ENCODE measurements around the gene KCNJ6. TPM values are rescaled to one million over a fixed set of nuclear protein-coding genes. Genes with fewer than 3 reads are reported as not detected.
"Not testable (repeated sequence)": the region's sequence is repeated elsewhere in the genome, so short reads cannot be mapped to it uniquely, and the experiment has no call there.

KCNJ6 gene
- total RNA-seq, 1 experiment from 2014 or later, result 0.07 TPM

GRCh38 chr21:37784591-37785318 is 131.5 kb downstream of the KCNJ6 start:
- DNase-seq (ENCODE audit: extremely low read depth, low read depth), result no peak

DNA sequence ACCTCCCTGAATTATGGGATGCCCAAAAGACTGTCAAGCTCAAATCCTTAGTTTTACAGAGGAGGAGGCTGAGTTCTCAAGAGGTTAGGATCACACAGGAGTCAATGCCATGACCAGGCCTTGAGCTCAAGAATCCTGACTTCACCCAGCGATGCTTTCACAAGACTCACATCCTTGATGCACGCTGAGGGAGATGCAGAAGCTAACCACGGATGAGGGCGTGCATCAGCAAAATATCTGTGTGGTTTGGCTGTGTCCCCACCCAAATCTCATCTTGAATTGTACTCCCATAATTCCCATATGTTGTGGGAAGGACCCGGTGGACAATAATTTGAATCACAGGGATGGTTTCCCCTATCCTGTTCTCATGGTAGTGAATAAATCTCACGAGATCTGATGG is 133.2 kb downstream of the KCNJ6 start:
- DNase-seq (ENCODE audit: extremely low read depth, low read depth), result no peak

GRCh38 chr21:37780991-37781983 is 135.0 kb downstream of the KCNJ6 start:
- DNase-seq (ENCODE audit: extremely low read depth, low read depth), result no peak

- DNase-seq (ENCODE audit: extremely low read depth, low read depth), result no peak
Observed at GRCh38 chr21:37771181-37771580, 145.1 kb downstream of the KCNJ6 start.

- DNase-seq (ENCODE audit: extremely low read depth, low read depth), result no peak
Observed at GRCh38 chr21:37770461-37770860, 145.8 kb downstream of the KCNJ6 start.

DNA sequence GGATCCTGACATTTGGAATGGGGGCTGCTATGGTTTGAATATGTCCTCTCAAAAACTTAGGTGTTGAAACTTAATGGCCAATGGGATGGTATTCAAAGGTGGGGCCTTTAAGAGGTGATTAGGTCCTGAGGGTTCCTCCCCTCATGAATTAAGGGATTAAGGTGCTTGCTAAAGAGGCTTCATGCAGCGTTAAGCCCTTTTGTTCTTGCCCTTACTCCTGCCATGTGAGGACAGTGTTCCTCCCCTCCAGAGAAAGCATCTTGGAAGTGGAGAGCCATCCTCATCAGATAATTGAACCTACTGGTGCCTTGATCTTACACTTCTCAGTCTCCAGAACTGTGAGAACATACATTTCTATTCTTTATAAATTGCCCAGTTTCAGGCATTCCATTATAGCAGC is 146.6 kb downstream of the KCNJ6 start:
- no peak for DNase-seq (ENCODE audit: extremely low read depth, low read depth)

- DNase-seq (ENCODE audit: extremely low read depth, low read depth), result no peak
Observed at GRCh38 chr21:37767984-37768383, 148.3 kb downstream of the KCNJ6 start.

GRCh38 chr21:37766129-37766528 is 150.1 kb downstream of the KCNJ6 start:
- no peak for DNase-seq (ENCODE audit: extremely low read depth, low read depth)

GRCh38 chr21:37765221-37765900 is 150.9 kb downstream of the KCNJ6 start:
- no peak for DNase-seq (ENCODE audit: extremely low read depth, low read depth)

DNA sequence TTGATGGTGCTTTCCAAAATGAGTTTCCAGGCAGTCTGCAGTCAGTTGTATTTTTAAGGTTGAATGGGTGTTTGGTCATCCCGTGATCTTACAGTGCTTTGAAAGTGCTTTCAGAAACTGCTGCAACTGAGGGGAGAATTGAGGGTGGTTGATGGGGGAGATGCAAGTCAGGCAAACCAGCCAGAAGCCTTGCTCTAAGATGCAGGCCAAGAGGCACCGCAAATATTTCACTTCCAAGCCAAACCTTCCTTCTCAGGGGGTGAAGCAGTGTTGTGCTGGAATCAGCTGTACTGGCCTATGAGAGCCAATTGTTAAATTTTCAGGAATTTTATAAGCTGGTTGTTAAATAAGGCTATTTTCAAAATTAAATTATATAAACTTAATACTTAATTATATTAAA is 151.6 kb downstream of the KCNJ6 start:
- DNase-seq (ENCODE audit: extremely low read depth, low read depth), result no peak

GRCh38 chr21:37763298-37763697 is 153.0 kb downstream of the KCNJ6 start:
- no peak for DNase-seq (ENCODE audit: extremely low read depth, low read depth)

DNA sequence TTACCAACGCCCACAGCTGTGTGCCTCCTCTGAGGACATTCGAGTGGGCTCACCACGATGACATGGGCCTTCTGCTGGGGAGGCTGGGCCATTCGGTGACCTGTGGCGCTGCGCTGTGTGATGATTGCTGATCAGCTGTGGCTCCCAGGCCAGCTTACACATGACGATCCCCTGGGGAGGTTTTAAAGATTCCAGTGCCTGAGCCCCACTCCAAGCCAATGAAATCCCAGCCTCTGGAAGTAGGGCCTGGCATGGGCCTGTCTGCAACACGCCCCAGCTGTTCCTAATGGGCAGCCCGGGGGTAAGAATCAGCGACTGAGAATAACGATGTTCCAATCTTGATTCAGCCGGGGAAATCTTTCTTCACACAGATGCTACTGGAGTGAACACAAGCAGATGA is 153.7 kb downstream of the KCNJ6 start:
- DNase-seq (ENCODE audit: extremely low read depth, low read depth), result no peak

DNA sequence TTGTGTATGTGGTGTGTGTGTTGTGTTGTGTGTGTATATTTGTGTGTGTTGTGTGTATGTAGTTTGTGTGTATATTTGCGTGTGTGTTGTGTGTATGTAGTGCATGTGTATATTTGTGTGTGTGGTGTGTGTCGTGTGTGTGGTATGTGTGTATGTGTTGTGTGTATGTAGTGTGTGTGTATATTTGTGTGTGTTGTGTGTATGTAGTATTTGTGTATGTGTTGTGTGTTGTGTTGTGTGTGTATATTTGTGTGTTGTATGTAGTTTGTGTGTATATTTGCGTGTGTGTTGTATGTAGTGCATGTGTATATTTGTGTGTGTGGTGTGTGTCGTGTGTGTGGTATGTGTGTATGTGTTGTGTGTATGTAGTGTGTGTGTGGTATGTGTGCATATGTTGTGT is 154.9 kb downstream of the KCNJ6 start:
- DNase-seq (ENCODE audit: extremely low read depth, low read depth), result not testable (repeated sequence)

DNA sequence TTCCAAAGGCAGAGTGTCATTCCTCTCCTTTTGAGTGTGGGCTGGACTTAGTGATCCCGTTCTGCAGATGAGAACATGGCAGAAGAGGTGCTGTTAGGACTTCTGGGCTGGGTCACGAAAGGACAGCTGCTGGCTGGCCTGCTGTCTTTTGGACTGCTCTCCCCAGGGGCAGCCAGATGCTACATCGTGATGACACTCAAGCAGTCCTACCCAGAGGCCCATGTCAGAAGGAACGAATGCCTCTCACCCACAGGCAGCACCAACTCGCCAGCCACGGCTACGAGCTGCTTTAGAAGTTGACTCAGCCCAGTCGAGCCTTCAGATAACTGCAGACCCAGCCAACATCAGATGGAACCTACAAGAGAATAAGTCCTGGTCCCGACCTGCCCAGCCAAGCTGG is 156.5 kb downstream of the KCNJ6 start:
- no peak for DNase-seq (ENCODE audit: extremely low read depth, low read depth)

DNA sequence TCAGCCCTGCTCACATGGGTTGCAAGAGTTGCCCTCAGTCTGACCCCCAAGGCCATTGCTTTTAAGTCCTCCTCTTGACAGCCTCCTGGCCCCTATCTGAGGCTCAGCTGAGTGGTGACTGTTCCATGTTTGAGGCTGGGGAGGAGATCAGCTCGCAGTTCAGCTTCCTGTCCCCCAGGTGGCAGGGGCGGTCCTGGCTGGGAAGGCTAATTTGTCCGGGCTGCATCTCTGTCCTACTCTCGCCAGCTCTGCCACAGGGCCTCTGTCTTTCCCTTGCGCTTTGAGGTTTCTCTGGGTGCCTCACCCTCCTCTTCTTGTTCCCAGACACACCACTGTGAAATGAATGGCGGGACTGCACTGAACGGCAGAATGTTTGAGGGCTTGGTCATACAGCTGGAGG is 157.3 kb downstream of the KCNJ6 start:
- no peak for DNase-seq (ENCODE audit: extremely low read depth, low read depth)

DNA sequence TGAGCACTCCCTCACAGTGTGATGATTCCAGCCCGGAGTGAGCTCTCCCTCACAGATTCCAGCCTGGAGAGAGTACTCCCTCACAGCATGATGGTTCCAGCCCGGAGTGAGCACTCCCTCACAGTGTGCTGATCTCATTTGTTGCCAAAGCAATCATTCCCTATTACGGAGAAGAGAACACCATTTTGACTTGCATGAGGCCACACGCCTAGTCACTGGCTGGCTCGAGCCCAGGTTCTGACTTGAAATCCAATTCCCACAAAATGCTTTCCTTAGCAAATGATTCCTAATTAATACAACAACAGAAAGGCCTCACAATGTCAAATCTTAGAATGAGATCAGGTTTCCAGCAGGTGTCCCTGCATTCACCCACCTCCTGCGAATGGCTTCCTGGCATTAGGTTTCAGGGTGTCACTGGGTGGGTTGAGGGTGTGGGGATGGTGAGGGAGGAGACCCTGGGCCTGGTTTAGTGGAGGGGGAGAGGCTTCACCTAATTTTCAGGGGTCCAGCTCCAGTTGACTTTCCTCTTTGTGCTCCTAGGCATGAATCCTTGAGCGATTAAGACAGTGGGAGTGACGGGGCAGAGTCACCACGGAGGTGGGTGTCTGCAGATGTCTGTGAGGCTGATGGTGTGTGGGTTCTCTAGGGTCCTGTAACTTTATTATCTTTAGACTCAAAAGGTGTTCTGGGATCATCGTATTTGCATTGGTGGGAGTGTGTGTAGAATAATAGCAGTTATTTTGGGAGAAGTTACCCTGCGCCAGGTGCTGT is 158.5 kb downstream of the KCNJ6 start:
- no peak for DNase-seq (ENCODE audit: extremely low read depth, low read depth)

DNA sequence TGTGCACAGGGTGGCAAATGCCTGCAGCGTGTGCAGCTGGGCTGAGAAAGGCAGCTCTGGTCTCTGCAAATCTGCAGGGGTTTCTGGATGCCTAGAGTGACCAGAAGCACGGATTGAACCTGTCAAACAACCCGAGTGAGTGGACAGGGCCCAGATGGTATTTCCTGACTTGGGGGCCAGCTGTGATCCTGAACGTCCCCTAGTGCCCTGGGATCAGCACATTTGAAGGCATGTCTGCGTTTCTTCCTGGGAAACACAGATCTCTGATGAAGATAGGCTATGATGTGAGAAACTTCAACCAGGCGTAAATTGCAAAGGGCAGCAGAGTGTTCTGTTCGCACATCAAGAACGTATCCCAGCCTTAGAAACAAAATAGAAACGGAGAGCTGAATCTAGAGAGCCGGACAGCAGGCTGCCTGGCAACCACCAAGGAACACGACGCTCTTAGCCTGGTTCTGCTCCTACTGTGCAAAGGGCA is 163.1 kb downstream of the KCNJ6 start:
- DNase-seq (ENCODE audit: extremely low read depth, low read depth), result no peak

DNA sequence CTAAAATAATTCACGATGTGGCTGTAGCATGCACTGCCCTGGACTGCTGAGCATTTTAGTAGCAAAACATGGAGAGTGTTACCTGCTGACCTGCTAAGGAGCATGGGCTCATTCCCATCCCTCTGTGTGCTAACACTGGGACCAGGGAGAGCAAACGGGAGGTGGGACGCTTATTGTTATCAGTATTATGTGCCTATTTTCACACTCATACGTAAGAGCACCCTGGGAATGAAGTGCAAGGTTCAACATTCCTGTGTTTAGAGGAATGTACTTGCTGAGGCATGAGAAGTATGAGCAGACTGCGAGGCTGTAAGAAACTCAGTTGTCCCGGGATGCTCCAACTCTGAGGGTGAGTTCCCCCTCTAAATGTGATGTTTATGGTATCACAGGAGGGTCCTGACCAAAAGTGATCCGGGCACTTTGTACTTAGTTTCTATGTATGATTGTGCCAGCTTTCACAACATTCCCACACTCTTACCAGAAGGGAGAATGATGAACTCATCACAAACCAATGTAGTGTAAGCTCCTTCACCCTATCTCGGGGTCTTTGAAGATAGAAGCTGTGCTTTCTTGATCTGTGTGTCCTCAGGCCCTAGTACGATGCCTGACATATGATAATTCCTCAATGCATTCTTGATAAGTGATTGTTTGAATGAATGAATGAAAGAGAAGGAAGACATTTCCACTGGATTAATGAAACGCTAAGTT is 164.8 kb downstream of the KCNJ6 start:
- no peak for DNase-seq (ENCODE audit: extremely low read depth, low read depth)

DNA sequence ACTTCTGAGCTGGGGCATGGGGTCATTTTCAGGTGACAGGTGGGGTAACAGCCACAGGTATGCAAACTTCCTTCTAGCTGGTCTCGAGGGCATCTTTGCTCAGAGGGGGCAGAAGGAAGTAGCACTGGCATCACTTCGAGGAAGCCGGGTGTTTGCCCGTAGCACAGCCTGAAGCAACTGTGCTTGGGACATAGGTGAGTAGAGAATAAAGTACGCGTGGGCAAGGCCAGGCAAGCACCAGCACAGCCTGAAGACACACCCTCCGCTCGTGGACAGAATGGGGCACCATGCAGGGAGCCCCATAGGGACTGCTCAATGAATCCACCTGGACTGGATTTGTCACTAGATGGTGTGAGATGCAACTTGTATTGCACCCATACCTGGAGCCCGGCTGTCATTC is 167.1 kb downstream of the KCNJ6 start:
- no peak for DNase-seq (ENCODE audit: extremely low read depth, low read depth)

DNA sequence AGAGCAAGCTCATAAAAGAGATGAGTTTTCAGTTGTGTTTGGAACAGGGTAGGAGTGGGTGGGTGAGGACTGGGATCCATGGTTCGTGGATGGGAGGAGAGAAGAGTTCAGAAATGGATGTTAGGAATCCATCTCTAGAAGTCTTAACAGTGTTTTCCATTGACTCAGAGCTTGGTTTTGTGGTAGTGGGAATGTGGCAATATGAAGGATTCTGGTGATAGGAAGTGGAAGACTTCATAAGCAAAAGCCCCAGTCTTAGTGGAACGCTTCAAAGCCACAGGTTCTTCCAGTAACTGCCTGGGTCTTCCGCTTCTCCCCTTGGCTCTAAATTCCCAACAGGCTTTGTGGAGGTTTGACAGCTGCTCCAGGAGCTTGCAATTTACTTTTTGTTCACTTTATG is 167.9 kb downstream of the KCNJ6 start:
- no peak for DNase-seq (ENCODE audit: extremely low read depth, low read depth)
